Cardiac muscle cell (in vitro differentiated cells and primary cell): ENCODE data around the gene YBX3. TPM values are rescaled to one million over a fixed set of nuclear protein-coding genes. Genes with fewer than 3 reads are reported as not detected.

Experiments
- DNase-seq, 2 donors: peaks; one replicate each; pipeline versions ENCODE4 v3.0.0 to v3.0.0-alpha.2; 2010 to 2017; ENCODE audit warnings: low read depth in 1 of 2, low spot score in 1 of 2
- H3K27ac ChIP-seq: fragments of 200-600 bp; sonication (generic); 2 replicates; pipeline ENCODE4 v1.5.1; 2016
- H3K27me3 ChIP-seq: fragments of 200-600 bp; sonication (generic); 2 replicates; pipeline ENCODE4 v1.6.0; 2016; ENCODE audit warnings: control low read depth
- H3K36me3 ChIP-seq: fragments of 200-600 bp; sonication (generic); 2 replicates; pipeline ENCODE4 v1.5.1; 2016; ENCODE audit warnings: control low read depth
- H3K4me1 ChIP-seq: fragments of 200-600 bp; sonication (generic); 2 replicates; pipeline ENCODE4 v1.8.1; 2017; ENCODE audit warnings: low read depth, mild to moderate bottlenecking, mixed run types
- H3K4me3 ChIP-seq: fragments of 200-600 bp; sonication (generic); 2 replicates; pipeline ENCODE4 v1.5.1; 2016; ENCODE audit warnings: mild to moderate bottlenecking
- H3K9me3 ChIP-seq: fragments of 200-600 bp; sonication (generic); 2 replicates; pipeline ENCODE4 v1.5.1; 2017; ENCODE audit warnings: low read depth, mild to moderate bottlenecking, control low read depth
- CTCF ChIP-seq: IDR thresholded peaks from 2 replicates; pipeline ENCODE4 v1.5.1; 2012; ENCODE audit warnings: low read depth, mild to moderate bottlenecking, low read length
- polyA plus RNA-seq: library from polyadenylated mRNA; unstranded; fragments of >200 nt; fragmentation: Nextera tagmentation; extraction: Ambion mirVana; gene quantifications from 2 replicates; pipeline ENCODE4 v1.2.1, GENCODE V29; 2016
- total RNA-seq: library from RNA; depleted of rRNA; stranded (reverse); fragments of >200 nt; gene quantifications from 2 replicates; pipeline ENCODE4 v1.2.3, GENCODE V29; 2016

Gene YBX3
- total and polyA plus RNA-seq, 2 experiments from 2014 or later = 173 to 212 TPM

GRCh38 chr12:10732066-10732465 lies 8.9 kb upstream of the YBX3 start:
- H3K36me3 ChIP-seq = no peaks in the 10 kb centered on the region
- no peaks in the 10 kb centered on the region for H3K4me1 ChIP-seq
- H3K27ac ChIP-seq = no peak overlapping the region
- H3K4me3 ChIP-seq = no peak overlapping the region
- TF ChIP-seq CTCF = no peak
- peaks cover 4% of the 10 kb centered on the region for H3K27me3 ChIP-seq
- DNase-seq = no peak
- H3K9me3 ChIP-seq = no peaks in the 10 kb centered on the region

- H3K4me3 ChIP-seq = no peak overlapping the region
- peaks cover 4% of the 10 kb centered on the region for H3K27me3 ChIP-seq
- no peak for DNase-seq
- no peaks in the 10 kb centered on the region for H3K4me1 ChIP-seq
- TF ChIP-seq CTCF = no peak
- H3K9me3 ChIP-seq = no peaks in the 10 kb centered on the region
- H3K27ac ChIP-seq = no peak overlapping the region
- H3K36me3 ChIP-seq = no peaks in the 10 kb centered on the region
Observed at GRCh38 chr12:10730559-10730958, 7.4 kb upstream of the YBX3 start.

- no peak for TF ChIP-seq CTCF
- Histone ChIP-seq H3K27me3 (peaks cover 8% of the 10 kb centered on the region), H3K36me3 (no peaks in the 10 kb centered on the region), H3K4me1 (peaks cover 4% of the 10 kb centered on the region), H3K9me3 (no peaks in the 10 kb centered on the region), H3K27ac (no peak overlapping the region), H3K4me3 (no peak overlapping the region)
- no peak for DNase-seq
Observed at GRCh38 chr12:10728091-10728490, 5.0 kb upstream of the YBX3 start.

GRCh38 chr12:10726945-10727344 lies 3.8 kb upstream of the YBX3 start:
- no peak for TF ChIP-seq CTCF
- Histone ChIP-seq H3K36me3 (no peaks in the 10 kb centered on the region), H3K4me3 (no peak overlapping the region), H3K4me1 (peaks cover 4% of the 10 kb centered on the region), H3K27ac (no peak overlapping the region), H3K9me3 (no peaks in the 10 kb centered on the region), H3K27me3 (peaks cover 8% of the 10 kb centered on the region)
- no peak for DNase-seq

GRCh38 chr12:10725003-10725402 lies 1.9 kb upstream of the YBX3 start:
- TF ChIP-seq CTCF = no peak
- no peak overlapping the region for H3K27ac ChIP-seq

GRCh38 chr12:10722502-10722904 lies 620 bp downstream of the YBX3 start:
- Histone ChIP-seq H3K4me1 (peaks cover 33% of the 10 kb centered on the region), H3K27me3 (peaks cover 4% of the 10 kb centered on the region), H3K4me3 (peak overlapping the region; percentile 94), H3K9me3 (no peaks in the 10 kb centered on the region), H3K27ac (peak overlapping the region; percentile 89), H3K36me3 (no peaks in the 10 kb centered on the region)
- TF ChIP-seq CTCF = peak; percentile 20
- peak; percentile 57 to 70 for DNase-seq

More at GRCh38 chr12:10725003-10725402, 1.9 kb upstream of the YBX3 start:
- Histone ChIP-seq H3K36me3 (no peaks in the 10 kb centered on the region), H3K27me3 (peaks cover 8% of the 10 kb centered on the region), H3K4me3 (no peak overlapping the region), H3K9me3 (no peaks in the 10 kb centered on the region), H3K4me1 (peaks cover 8% of the 10 kb centered on the region)
- no peak for DNase-seq
